ENCODE measurements around the gene ANKRD34C. TPM values are rescaled to one million over a fixed set of nuclear protein-coding genes. Genes with fewer than 3 reads are reported as not detected.

Gene ANKRD34C
- total and polyA plus RNA-seq, 2 of the 8 experiments (the other 6 are each of a cell fraction or from before 2014, with no cell fraction given), result 0.02 TPM; not detected in 1

DNA sequence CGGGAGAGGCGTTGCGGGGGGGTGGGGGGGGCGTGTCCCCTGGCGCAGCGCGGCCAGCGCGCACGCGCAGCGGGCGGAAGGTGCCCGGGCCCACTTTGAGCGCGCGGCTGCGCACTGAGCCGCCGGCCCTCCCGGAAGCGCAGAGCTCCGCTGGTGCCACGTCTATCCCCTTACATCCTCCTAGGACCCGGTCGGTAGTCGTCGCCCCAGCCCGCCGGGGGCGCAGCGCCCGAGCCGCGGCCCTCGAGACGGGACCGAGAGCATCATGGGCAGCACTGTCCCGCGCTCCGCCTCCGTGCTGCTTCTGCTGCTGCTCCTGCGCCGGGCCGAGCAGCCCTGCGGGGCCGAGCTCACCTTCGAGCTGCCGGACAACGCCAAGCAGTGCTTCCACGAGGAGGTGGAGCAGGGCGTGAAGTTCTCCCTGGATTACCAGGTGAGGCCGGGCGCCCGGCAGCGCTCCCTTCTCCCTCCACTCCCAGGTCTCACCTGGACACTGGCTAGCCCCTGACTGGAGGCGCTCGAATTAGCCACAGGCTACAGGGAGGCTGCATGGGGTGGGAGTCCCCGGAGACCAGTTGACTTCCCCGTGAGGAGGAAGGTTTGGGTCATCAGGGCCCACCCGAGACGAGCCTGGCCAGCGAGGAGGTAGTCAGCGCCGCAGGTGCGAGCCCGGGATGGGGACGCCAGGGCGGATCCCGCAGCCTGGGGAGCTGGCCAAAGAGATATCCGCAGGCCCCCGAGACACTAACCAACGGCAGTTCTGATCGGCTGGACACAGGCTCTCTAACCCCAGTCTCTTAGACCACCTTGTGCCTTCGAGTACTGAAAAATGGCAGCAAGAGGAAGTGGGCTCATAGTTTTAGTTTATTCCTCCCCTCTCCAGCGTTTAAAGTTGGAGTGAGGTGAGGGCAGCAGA lies 28.7 kb downstream of the ANKRD34C start, which contains the start of gene TMED3 (continued):
- TF ChIP-seq PHF8 (conservative IDR thresholded peaks at IDR 0.05; ENCODE audit: low read depth, low read length) (peak; percentile 69), POLR2AphosphoS5 (IDR thresholded peaks at IDR 0.05; ENCODE audit: low read depth, low read length) (peak; percentile 71; the same call in 1 of the 2 replicates), POLR2A (IDR thresholded peaks at IDR 0.05; ENCODE audit: control extremely low read depth in 1 of 2, low read depth in 2 of 2, low read length in 2 of 2) (peak in 1 of 2 experiments; percentile 61; a peak in 1 of 3 replicates), ASH2L (IDR thresholded peaks at IDR 0.05; ENCODE audit: low read length) (peak; percentile 84), TBP (IDR thresholded peaks at IDR 0.05; ENCODE audit: low read depth, low read length) (peak; percentile 71; the same call in 1 of the 2 replicates), RXRA (IDR thresholded peaks at IDR 0.05; ENCODE audit: insufficient read depth, low read depth, low read length) (no peak), EGR1 (IDR thresholded peaks at IDR 0.05; ENCODE audit: borderline replicate concordance, low read depth, low read length) (no peak), CBX5 (IDR thresholded peaks at IDR 0.05; ENCODE audit: low read depth, low read length) (no peak), E2F6 (IDR thresholded peaks at IDR 0.05) (peak; percentile 70), NANOG (IDR thresholded peaks at IDR 0.05; ENCODE audit: insufficient read depth, low read depth, low read length, poor library complexity, severe bottlenecking) (no peak), SIX5 (IDR thresholded peaks at IDR 0.05; ENCODE audit: low read depth, low read length) (no peak), RBBP5 (IDR thresholded peaks at IDR 0.05; ENCODE audit: borderline replicate concordance, low read depth, low read length) (peak; percentile 81), CREB1 (IDR thresholded peaks at IDR 0.05) (no peak), TAF1 (IDR thresholded peaks at IDR 0.05; ENCODE audit: low read depth, low read length) (peak; percentile 32; the same call in 1 of the 2 replicates), YY1 (IDR thresholded peaks at IDR 0.05; ENCODE audit: low read depth, low read length) (no peak), RAD21 (IDR thresholded peaks at IDR 0.05 in 1 of 2, conservative IDR thresholded peaks at IDR 0.05 in 1 of 2; ENCODE audit: low read depth in 2 of 2, low read length in 2 of 2) (peak; percentile 3 to 34; a peak in 2 of 4 replicates), KDM4A (IDR thresholded peaks at IDR 0.05; ENCODE audit: low read depth, low read length, severe bottlenecking) (peak; percentile 98), HDAC2 (IDR thresholded peaks at IDR 0.05; ENCODE audit: borderline replicate concordance in 1 of 2, low read depth in 2 of 2, low read length in 2 of 2) (0 out of 4 replicates have a peak, but pooled peaks of 1 of the 2 experiments have one; percentile 14), KDM1A (IDR thresholded peaks at IDR 0.05; ENCODE audit: borderline replicate concordance, low read length) (no peak), CBX8 (IDR thresholded peaks at IDR 0.05; ENCODE audit: borderline replicate concordance, low read depth, low read length) (no peak), TAF7 (optimal IDR thresholded peaks at IDR 0.05; ENCODE audit: borderline replicate concordance, low read depth, low read length) (peak; percentile 43), GABPA (IDR thresholded peaks at IDR 0.05; ENCODE audit: borderline replicate concordance, insufficient read depth, low read length) (peak; percentile 54; the same call in 1 of the 2 replicates)
